GM12874 (cell line): Measurements from ENCODE around the gene DMC1.

Experiments used
- TF ChIP-seq, protein P1 (sequence below): IDR thresholded peaks from 2 replicates; pipeline ENCODE4 v1.5.1; 2011; ENCODE audit warnings: low read depth, mild to moderate bottlenecking, control low read depth, low read length, moderate library complexity; ENCODE audit not compliant: insufficient read depth

Gene DMC1

DNA sequence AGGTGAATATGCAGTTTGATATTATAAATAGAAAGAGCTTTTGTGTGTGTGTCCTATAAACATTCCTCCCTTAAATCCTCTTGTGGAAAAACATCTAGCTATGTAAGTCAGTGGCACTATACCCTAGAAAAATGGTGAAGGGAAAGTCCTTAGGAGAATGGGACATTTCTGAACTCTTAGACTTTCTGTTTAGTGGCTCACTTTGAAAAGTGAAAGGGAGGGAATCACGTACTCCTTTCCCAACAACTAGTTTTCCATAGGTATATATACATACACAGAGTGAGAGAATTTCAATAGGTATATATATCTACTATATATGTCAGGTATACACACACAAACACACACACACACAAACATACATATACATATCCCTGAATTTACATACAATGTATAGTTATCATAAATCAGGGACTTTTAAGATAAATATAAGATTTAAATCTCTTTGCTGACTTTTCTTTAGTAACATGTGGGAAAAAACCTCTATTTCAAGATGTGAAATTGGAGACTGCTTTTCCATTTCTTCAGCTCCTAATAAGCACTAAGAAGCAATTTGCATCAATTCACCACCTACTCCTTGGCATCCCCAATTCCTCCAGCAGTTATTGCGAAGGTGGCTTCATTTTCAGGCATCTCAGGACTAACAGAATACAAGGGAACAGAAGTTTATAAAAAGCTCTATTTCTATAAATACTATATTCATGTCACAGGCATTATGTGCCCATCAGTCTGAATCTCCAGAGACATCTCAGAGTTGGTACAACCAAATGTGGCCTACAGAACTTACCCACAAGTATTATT, 50.3 kb downstream of the DMC1 start:
- TF ChIP-seq, protein P1, sequence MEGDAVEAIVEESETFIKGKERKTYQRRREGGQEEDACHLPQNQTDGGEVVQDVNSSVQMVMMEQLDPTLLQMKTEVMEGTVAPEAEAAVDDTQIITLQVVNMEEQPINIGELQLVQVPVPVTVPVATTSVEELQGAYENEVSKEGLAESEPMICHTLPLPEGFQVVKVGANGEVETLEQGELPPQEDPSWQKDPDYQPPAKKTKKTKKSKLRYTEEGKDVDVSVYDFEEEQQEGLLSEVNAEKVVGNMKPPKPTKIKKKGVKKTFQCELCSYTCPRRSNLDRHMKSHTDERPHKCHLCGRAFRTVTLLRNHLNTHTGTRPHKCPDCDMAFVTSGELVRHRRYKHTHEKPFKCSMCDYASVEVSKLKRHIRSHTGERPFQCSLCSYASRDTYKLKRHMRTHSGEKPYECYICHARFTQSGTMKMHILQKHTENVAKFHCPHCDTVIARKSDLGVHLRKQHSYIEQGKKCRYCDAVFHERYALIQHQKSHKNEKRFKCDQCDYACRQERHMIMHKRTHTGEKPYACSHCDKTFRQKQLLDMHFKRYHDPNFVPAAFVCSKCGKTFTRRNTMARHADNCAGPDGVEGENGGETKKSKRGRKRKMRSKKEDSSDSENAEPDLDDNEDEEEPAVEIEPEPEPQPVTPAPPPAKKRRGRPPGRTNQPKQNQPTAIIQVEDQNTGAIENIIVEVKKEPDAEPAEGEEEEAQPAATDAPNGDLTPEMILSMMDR = no peak

DNA sequence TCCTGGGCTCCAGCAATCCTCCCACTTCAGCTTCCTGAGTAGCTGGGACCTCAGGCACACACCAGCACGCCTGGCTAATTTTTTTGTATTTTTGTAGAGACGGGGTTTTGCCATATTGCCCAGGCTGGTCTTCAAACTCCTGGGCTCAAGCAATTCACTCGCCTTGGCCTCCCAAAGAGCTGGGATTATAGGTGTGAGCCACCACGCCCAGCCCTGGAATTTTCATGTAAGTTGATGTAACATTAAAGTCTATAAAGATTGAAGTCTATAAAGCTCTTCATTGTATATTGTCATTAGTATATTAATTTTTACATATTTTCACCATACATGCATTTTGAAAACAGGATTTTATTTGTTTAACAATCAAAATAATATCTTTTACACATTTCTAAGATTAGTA, 51.4 kb downstream of the DMC1 start:
- TF ChIP-seq, protein P1 = no peak

DNA sequence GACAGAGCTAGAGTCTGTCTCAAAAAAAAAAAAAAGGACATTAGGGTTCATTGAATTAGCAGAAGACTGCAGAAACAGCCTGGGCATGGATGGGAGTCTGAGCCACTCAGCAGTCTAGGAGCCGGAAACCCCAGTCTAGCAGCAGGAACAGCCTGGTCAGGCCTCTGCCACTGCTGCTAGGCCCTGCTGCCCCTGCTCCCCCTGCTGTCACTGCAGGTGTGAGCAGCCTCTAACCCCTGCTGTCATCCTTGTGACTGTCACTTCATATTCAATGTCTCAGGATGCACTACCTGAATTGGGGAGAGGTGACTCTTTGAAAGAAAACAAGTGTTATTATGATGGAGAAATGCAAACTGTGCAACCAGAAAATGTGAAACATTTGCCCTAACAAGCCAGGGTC, 56.9 kb downstream of the DMC1 start:
- TF ChIP-seq, protein P1 = peak; percentile 66

DNA sequence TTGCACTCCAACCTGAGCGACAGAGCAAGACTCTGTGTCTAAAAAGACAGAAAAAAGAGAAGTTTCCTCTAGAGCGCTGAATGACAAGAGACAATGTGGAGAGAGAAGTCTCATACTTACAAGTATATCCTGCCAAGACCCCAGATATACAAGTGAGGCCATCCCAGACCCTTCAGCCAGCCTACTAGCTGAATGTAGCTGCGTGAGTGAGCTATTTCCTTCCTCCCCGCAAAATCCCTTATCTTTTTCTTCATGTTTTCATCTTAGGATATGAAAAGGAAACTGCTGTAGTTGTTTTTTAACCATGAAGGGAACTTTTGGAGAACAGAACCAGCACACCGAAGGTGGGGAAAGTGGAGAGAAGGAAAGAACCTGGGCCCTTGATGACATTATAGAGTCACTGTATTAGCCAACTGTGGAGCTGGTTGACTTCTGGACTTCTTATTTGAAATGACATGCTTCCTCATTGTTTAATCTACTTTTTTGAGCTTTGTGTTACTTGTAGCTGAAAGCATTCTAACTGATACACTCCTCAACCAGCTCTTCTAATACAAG, 59.5 kb downstream of the DMC1 start:
- TF ChIP-seq, protein P1 = no peak

DNA sequence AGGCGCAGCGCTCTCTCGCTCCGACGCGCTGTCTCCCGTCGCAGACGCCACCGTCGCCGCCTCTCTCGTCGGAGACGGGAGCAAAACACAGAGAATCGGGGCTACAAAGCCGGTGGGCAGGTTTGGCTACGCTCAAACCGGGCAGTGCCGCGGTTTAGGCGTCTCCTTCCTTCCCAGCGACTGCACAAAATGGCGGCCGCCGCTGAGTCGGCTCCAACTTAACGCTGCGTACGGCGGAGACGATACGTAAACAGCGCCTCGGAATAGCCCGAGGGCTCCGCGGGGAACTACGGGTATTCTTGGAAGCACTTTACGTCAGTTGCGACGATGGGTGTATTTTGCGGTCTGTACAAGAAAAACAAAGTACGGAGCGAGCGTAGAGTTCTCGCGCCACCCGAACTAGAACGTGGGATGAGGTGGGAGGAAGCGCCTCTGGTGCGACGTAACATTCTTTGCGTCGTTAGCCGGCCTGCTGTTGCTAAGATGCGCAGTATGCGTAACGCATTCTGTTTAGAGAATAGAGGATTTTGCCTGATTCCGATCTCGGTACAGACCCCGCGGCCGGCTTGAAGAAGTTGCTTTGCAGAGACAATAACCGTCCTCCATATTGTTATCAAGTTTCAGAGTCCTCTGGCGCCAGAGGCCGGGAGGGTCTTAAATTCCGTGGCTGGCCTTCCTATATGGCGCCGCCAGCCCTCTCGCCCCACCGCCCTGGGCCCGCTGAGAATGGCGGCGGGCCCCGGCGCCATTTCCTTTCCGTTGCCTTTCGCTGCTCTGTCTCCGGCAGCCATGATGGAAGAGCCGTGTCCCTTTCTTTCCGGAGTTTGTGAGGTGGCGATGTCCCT, 63.6 kb downstream of the DMC1 start, which contains the start of gene DDX17:
Gene DDX17 (minus strand): TSS at position 194 of the 845 bp plus-strand sequence.
- TF ChIP-seq, protein P1 = no peak

DNA sequence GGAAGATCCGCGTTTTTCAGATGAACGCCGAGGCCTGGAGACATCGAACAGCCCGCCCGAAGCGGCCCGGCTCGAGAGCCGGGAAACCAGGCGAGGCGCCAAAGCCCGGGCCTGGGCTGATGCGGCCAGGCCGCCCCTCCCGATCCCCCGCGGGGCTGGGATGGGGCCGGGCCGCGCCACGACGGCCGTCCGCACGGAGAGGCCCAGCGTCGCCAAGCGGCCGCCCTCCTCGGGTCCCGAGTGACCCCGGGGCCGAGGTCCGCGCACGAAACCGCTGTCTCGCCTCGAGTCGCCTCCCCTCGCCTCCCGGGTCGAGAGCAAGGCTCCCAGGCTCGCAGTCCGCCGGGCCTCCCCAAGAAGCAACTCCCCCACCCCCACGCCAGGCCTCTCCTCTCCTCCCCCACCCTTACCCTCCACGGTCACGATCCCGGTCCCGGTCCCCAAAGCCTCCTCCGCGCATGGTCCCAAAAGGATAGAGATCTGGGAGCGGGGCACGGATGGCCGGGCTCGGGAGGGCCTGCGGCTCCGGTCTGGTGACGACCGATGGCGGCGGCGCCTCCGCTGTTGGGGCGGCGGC, 64.4 kb downstream of the DMC1 start:
- TF ChIP-seq, protein P1 = no peak
